Liver (tissue), 9 donors: Measurements from ENCODE around the gene CACNB4. TPM values are rescaled to one million over a fixed set of nuclear protein-coding genes. Genes with fewer than 3 reads are reported as not detected.

Experiments used
- DNase-seq: peaks from one replicate; pipeline ENCODE4 v3.0.0-alpha.2; 2017; ENCODE audit warnings: low spot score
- H3K27ac ChIP-seq, 2 donors: one replicate each; pipeline ENCODE4 v1.7.0; 2013; ENCODE audit warnings: inconsistent platforms in 2 of 2, low read length in 2 of 2, control low read depth in 1 of 2, low read depth in 1 of 2, mild to moderate bottlenecking in 1 of 2
- H3K27me3 ChIP-seq, 4 donors: one replicate each; pipeline versions ENCODE4 v1.6.1 to v1.7.0; 2013; ENCODE audit warnings: low read length in 3 of 4, inconsistent platforms in 1 of 4, mild to moderate bottlenecking in 1 of 4, moderate library complexity in 1 of 4; ENCODE audit not compliant: control insufficient read depth in 4 of 4, insufficient read depth in 4 of 4
- H3K36me3 ChIP-seq, 4 donors: one replicate each; pipeline versions ENCODE4 v1.6.1 to v1.7.0; 2013; ENCODE audit warnings: low read length in 3 of 4, mild to moderate bottlenecking in 3 of 4, low read depth in 1 of 4, moderate library complexity in 1 of 4; ENCODE audit not compliant: control insufficient read depth in 4 of 4, insufficient read depth in 3 of 4
- H3K4me1 ChIP-seq, 4 donors: one replicate each; pipeline versions ENCODE4 v1.6.1 to v1.7.0; 2013; ENCODE audit warnings: low read length in 3 of 4, mild to moderate bottlenecking in 3 of 4, moderate library complexity in 1 of 4; ENCODE audit not compliant: control insufficient read depth in 4 of 4, insufficient read depth in 4 of 4
- H3K4me3 ChIP-seq, 3 donors: one replicate each; pipeline versions ENCODE4 v1.6.1 to v1.7.0; 2013; ENCODE audit warnings: low read length in 3 of 3, control low read depth in 1 of 3, low read depth in 1 of 3, mild to moderate bottlenecking in 1 of 3
- H3K9ac ChIP-seq, 2 donors: one replicate each; pipeline ENCODE4 v1.7.0; 2013; ENCODE audit warnings: low read length in 2 of 2, mild to moderate bottlenecking in 2 of 2, moderate library complexity in 2 of 2, control low read depth in 1 of 2, low read depth in 1 of 2
- H3K9me3 ChIP-seq, 4 donors: one replicate each; pipeline versions ENCODE4 v1.6.1 to v1.7.0; 2013; ENCODE audit warnings: low read length in 3 of 4; ENCODE audit not compliant: control insufficient read depth in 4 of 4
- ATF3 ChIP-seq: IDR thresholded peaks from 2 replicates; pipeline ENCODE4 v1.6.1; 2016; ENCODE audit warnings: antibody characterized with exemption
- CTCF ChIP-seq: fragments of 150-350 bp; IDR thresholded peaks from 2 replicates; pipeline ENCODE4 v1.5.1; 2017; ENCODE audit warnings: improper control_type of control experiment, low read depth, low read length; ENCODE audit not compliant: missing input control
- EGR1 ChIP-seq, 2 donors: IDR thresholded peaks; 2 replicates each; pipeline ENCODE4 v1.6.1; 2016 to 2018; ENCODE audit warnings: antibody characterized with exemption in 2 of 2, low read depth in 2 of 2
- FOXA1 ChIP-seq: IDR thresholded peaks from 2 replicates; pipeline ENCODE4 v1.6.1; 2016; ENCODE audit warnings: antibody characterized with exemption
- FOXA2 ChIP-seq: IDR thresholded peaks from 2 replicates; pipeline ENCODE4 v1.6.1; 2016; ENCODE audit warnings: antibody characterized with exemption
- GABPA ChIP-seq, 2 donors: IDR thresholded peaks in 1 of 2; conservative IDR thresholded peaks in 1 of 2; 2 replicates each; pipeline ENCODE4 v1.6.1; 2016; ENCODE audit warnings: antibody characterized with exemption in 2 of 2, mild to moderate bottlenecking in 1 of 2, moderate library complexity in 1 of 2
- HNF4A ChIP-seq, 2 donors: conservative IDR thresholded peaks; 2 replicates each; pipeline ENCODE4 v1.6.1; 2016; ENCODE audit warnings: antibody characterized with exemption in 2 of 2, mild to moderate bottlenecking in 2 of 2
- HNF4G ChIP-seq: IDR thresholded peaks from 2 replicates; pipeline ENCODE4 v1.6.1; 2016; ENCODE audit warnings: antibody characterized with exemption
- JUND ChIP-seq, 2 donors: IDR thresholded peaks; 2 replicates each; pipeline ENCODE4 v1.6.1; 2016; ENCODE audit warnings: antibody characterized with exemption in 2 of 2
- MAX ChIP-seq: IDR thresholded peaks from 2 replicates; pipeline ENCODE4 v1.6.1; 2016; ENCODE audit warnings: antibody characterized with exemption
- NR2F2 ChIP-seq: IDR thresholded peaks from 2 replicates; pipeline ENCODE4 v1.6.1; 2016; ENCODE audit warnings: antibody characterized with exemption
- RAD21 ChIP-seq, 2 donors: IDR thresholded peaks; 2 replicates each; pipeline ENCODE4 v1.6.1; 2016; ENCODE audit warnings: antibody characterized with exemption in 2 of 2, mild to moderate bottlenecking in 2 of 2
- REST ChIP-seq: IDR thresholded peaks from 2 replicates; pipeline ENCODE4 v1.6.1; 2016; ENCODE audit warnings: antibody characterized with exemption, mild to moderate bottlenecking
- RXRA ChIP-seq, 2 donors: IDR thresholded peaks; 2 replicates each; pipeline ENCODE4 v1.6.1; 2017 to 2018; ENCODE audit warnings: antibody characterized with exemption in 2 of 2, mild to moderate bottlenecking in 1 of 2
- SP1 ChIP-seq: IDR thresholded peaks from 2 replicates; pipeline ENCODE4 v1.6.1; 2018; ENCODE audit warnings: antibody characterized with exemption, mild to moderate bottlenecking
- TAF1 ChIP-seq: conservative IDR thresholded peaks from 2 replicates; pipeline ENCODE4 v1.6.1; 2016; ENCODE audit warnings: antibody characterized with exemption, mild to moderate bottlenecking
- YY1 ChIP-seq: IDR thresholded peaks from 2 replicates; pipeline ENCODE4 v1.6.1; 2016; ENCODE audit warnings: antibody characterized with exemption, mild to moderate bottlenecking
- ZBTB33 ChIP-seq: IDR thresholded peaks from 2 replicates; pipeline ENCODE4 v1.6.1; 2016; ENCODE audit warnings: antibody characterized with exemption
- WGBS: extraction: QIAGEN DNeasy Blood & Tissue Kit; methylation state at CpG from one replicate; pipeline ENCODE4 v1.1.7; 2013; 5-methylcytosine and 5-hydroxymethylcytosine counted together
- polyA plus RNA-seq, 2 donors: library from polyadenylated mRNA; stranded (reverse) in 1 of 2; unstranded in 1 of 2; fragments of 200-250 nt in 1 of 2; fragments of >200 nt in 1 of 2; fragmentation: Nextera tagmentation in 1 of 2; extraction: Ambion mirVana in 1 of 2; gene quantifications; one replicate each; pipeline versions ENCODE4 v1.2.1 to v1.2.3, GENCODE V29; 2013 to 2015
- total RNA-seq, 2 donors: library from RNA; depleted of rRNA; stranded (reverse); fragments of >200 nt; gene quantifications; one replicate each; pipeline ENCODE4 v1.2.3, GENCODE V29; 2014
- donor health status: healthy.
- donor health status: healthy.
- donor health status: healthy.
- donor health status: healthy.
- donor health status: healthy.

The CACNB4 gene
- total and polyA plus RNA-seq, 4 donors: 0.02 to 0.50 (median 0.21) TPM

GRCh38 chr2:151881342-151881741 is 217.5 kb downstream of the CACNB4 start:
- Histone ChIP-seq H3K27me3 (no peaks in the 10 kb centered on the region), H3K9ac (no peak overlapping the region), H3K4me3 (no peak overlapping the region), H3K4me1 (no peaks in the 10 kb centered on the region), H3K36me3 (no peaks in the 10 kb centered on the region), H3K27ac (no peak overlapping the region), H3K9me3 (no peaks in the 10 kb centered on the region)
- DNase-seq: no peak
- WGBS: 87% methylated on average over 7 of the region's 7 CpGs
- TF ChIP-seq HNF4G (no peak), ATF3 (no peak), HNF4A (conservative IDR thresholded peaks at IDR 0.05) (no peak), EGR1 (IDR thresholded peaks at IDR 0.05; ENCODE audit: low read depth in 2 of 2) (no peak), SP1 (no peak), REST (no peak)

GRCh38 chr2:151880586-151880985 is 218.3 kb downstream of the CACNB4 start:
- no peak for DNase-seq
- no peak overlapping the region for H3K27ac ChIP-seq
- no peaks in the 10 kb centered on the region for H3K36me3 ChIP-seq
- no peak overlapping the region for H3K4me3 ChIP-seq
- no peaks in the 10 kb centered on the region for H3K9me3 ChIP-seq
- 95% methylated on average over 4 of the region's 4 CpGs for WGBS
- no peak overlapping the region for H3K9ac ChIP-seq
- H3K4me1 ChIP-seq: no peaks in the 10 kb centered on the region
- TF ChIP-seq MAX (no peak), JUND (IDR thresholded peaks at IDR 0.05) (no peak), TAF1 (no peak), YY1 (no peak), GABPA (IDR thresholded peaks at IDR 0.05 in 1 of 2, conservative IDR thresholded peaks at IDR 0.05 in 1 of 2) (no peak), HNF4A (conservative IDR thresholded peaks at IDR 0.05) (no peak), ZBTB33 (no peak), EGR1 (IDR thresholded peaks at IDR 0.05; ENCODE audit: low read depth in 2 of 2) (no peak), FOXA1 (no peak), HNF4G (no peak), CTCF (no peak), RAD21 (IDR thresholded peaks at IDR 0.05) (no peak), REST (no peak), SP1 (no peak), NR2F2 (no peak), RXRA (IDR thresholded peaks at IDR 0.05) (no peak), ATF3 (no peak), FOXA2 (no peak)
- no peaks in the 10 kb centered on the region for H3K27me3 ChIP-seq
